ENCODE data around the gene SS18L1.

Gene SS18L1

GRCh38 chr20:62192635-62193034 is 49.1 kb downstream of the SS18L1 start:
- peaks cover 32% of the 10 kb centered on the region for H3K36me3 Mint-ChIP-seq (ENCODE audit: insufficient read depth)
- peak overlapping the region; percentile 44 for H3K27ac Mint-ChIP-seq (ENCODE audit: low read depth)
- H3K9me3 Mint-ChIP-seq = no peaks in the 10 kb centered on the region
- no peaks in the 10 kb centered on the region for H3K27me3 Mint-ChIP-seq
- H3K4me1 Mint-ChIP-seq = peaks cover 3% of the 10 kb centered on the region
- DNase-seq (ENCODE audit: low spot score in 2 of 2) (no peak), ATAC-seq (replicated peaks; ENCODE audit: extremely low read depth, poor library complexity, severe bottlenecking) (no peak)
- H3K4me3 Mint-ChIP-seq = no peak overlapping the region

- ATAC-seq (replicated peaks; ENCODE audit: extremely low read depth, poor library complexity, severe bottlenecking) = no peak
- no peaks in the 10 kb centered on the region for H3K27me3 Mint-ChIP-seq
- H3K36me3 Mint-ChIP-seq (ENCODE audit: insufficient read depth) = peaks cover 35% of the 10 kb centered on the region
- H3K4me3 Mint-ChIP-seq = no peak overlapping the region
- H3K9me3 Mint-ChIP-seq = no peaks in the 10 kb centered on the region
- H3K27ac Mint-ChIP-seq (ENCODE audit: low read depth) = peak overlapping the region; percentile 44
- H3K4me1 Mint-ChIP-seq = no peaks in the 10 kb centered on the region
- DNase-seq (ENCODE audit: low spot score in 2 of 2) = no peak
These were observed 49.8 kb downstream of the SS18L1 start for GRCh38 chr20:62193079-62194025.

GRCh38 chr20:62195075-62195405 is 51.5 kb downstream of the SS18L1 start:
- no peak for ATAC-seq (replicated peaks; ENCODE audit: extremely low read depth, poor library complexity, severe bottlenecking)
- DNase-seq (ENCODE audit: low spot score in 2 of 2) = no peak
- no peak overlapping the region for H3K27ac Mint-ChIP-seq (ENCODE audit: low read depth)
- H3K9me3 Mint-ChIP-seq = no peaks in the 10 kb centered on the region
- H3K36me3 Mint-ChIP-seq (ENCODE audit: insufficient read depth) = peaks cover 44% of the 10 kb centered on the region
- H3K27me3 Mint-ChIP-seq = no peaks in the 10 kb centered on the region
- H3K4me3 Mint-ChIP-seq = no peak overlapping the region
- no peaks in the 10 kb centered on the region for H3K4me1 Mint-ChIP-seq

- H3K4me1 Mint-ChIP-seq = no peaks in the 10 kb centered on the region
- peaks cover 45% of the 10 kb centered on the region for H3K36me3 Mint-ChIP-seq (ENCODE audit: insufficient read depth)
These were observed 52.2 kb downstream of the SS18L1 start for GRCh38 chr20:62195736-62196135.

GRCh38 chr20:62196286-62196685 is 52.7 kb downstream of the SS18L1 start:
- Mint-ChIP-seq H3K27me3 (no peaks in the 10 kb centered on the region), H3K36me3 (ENCODE audit: insufficient read depth) (peaks cover 45% of the 10 kb centered on the region), H3K9me3 (no peaks in the 10 kb centered on the region), H3K4me3 (no peak overlapping the region), H3K4me1 (no peaks in the 10 kb centered on the region), H3K27ac (ENCODE audit: low read depth) (no peak overlapping the region)
- ATAC-seq (replicated peaks; ENCODE audit: extremely low read depth, poor library complexity, severe bottlenecking) = no peak
- DNase-seq (ENCODE audit: low spot score in 2 of 2) = no peak

More at GRCh38 chr20:62195736-62196135, 52.2 kb downstream of the SS18L1 start:
- Mint-ChIP-seq H3K9me3 (no peaks in the 10 kb centered on the region), H3K4me3 (no peak overlapping the region), H3K27me3 (no peaks in the 10 kb centered on the region), H3K27ac (ENCODE audit: low read depth) (no peak overlapping the region)
- ATAC-seq (replicated peaks; ENCODE audit: extremely low read depth, poor library complexity, severe bottlenecking) = no peak
- DNase-seq (ENCODE audit: low spot score in 2 of 2) = no peak

GRCh38 chr20:62197311-62197710 is 53.7 kb downstream of the SS18L1 start:
- DNase-seq (ENCODE audit: low spot score in 2 of 2) (no peak), ATAC-seq (replicated peaks; ENCODE audit: extremely low read depth, poor library complexity, severe bottlenecking) (no peak)
- Mint-ChIP-seq H3K27ac (ENCODE audit: low read depth) (no peak overlapping the region), H3K9me3 (no peaks in the 10 kb centered on the region), H3K36me3 (ENCODE audit: insufficient read depth) (peaks cover 45% of the 10 kb centered on the region), H3K4me3 (no peak overlapping the region), H3K27me3 (no peaks in the 10 kb centered on the region), H3K4me1 (no peaks in the 10 kb centered on the region)

GRCh38 chr20:62197801-62198200 is 54.2 kb downstream of the SS18L1 start:
- ATAC-seq (replicated peaks; ENCODE audit: extremely low read depth, poor library complexity, severe bottlenecking) = no peak
- peaks cover 49% of the 10 kb centered on the region for H3K36me3 Mint-ChIP-seq (ENCODE audit: insufficient read depth)
- no peak for DNase-seq (ENCODE audit: low spot score in 2 of 2)
- H3K27ac Mint-ChIP-seq (ENCODE audit: low read depth) = no peak overlapping the region
- no peaks in the 10 kb centered on the region for H3K27me3 Mint-ChIP-seq
- H3K4me1 Mint-ChIP-seq = no peaks in the 10 kb centered on the region
- no peaks in the 10 kb centered on the region for H3K9me3 Mint-ChIP-seq
- H3K4me3 Mint-ChIP-seq = no peak overlapping the region

- H3K9me3 Mint-ChIP-seq = no peaks in the 10 kb centered on the region
- H3K4me3 Mint-ChIP-seq = no peak overlapping the region
- no peak overlapping the region for H3K27ac Mint-ChIP-seq (ENCODE audit: low read depth)
- DNase-seq (ENCODE audit: low spot score in 2 of 2) = no peak
- H3K27me3 Mint-ChIP-seq = no peaks in the 10 kb centered on the region
- ATAC-seq (replicated peaks; ENCODE audit: extremely low read depth, poor library complexity, severe bottlenecking) = no peak
- no peaks in the 10 kb centered on the region for H3K4me1 Mint-ChIP-seq
- H3K36me3 Mint-ChIP-seq (ENCODE audit: insufficient read depth) = peaks cover 45% of the 10 kb centered on the region
These were observed 54.9 kb downstream of the SS18L1 start for GRCh38 chr20:62198496-62198895.

GRCh38 chr20:62198931-62199330 is 55.4 kb downstream of the SS18L1 start:
- no peak for ATAC-seq (replicated peaks; ENCODE audit: extremely low read depth, poor library complexity, severe bottlenecking)
- Mint-ChIP-seq H3K4me1 (no peaks in the 10 kb centered on the region), H3K9me3 (no peaks in the 10 kb centered on the region), H3K27ac (ENCODE audit: low read depth) (no peak overlapping the region), H3K4me3 (no peak overlapping the region), H3K27me3 (no peaks in the 10 kb centered on the region), H3K36me3 (ENCODE audit: insufficient read depth) (peaks cover 43% of the 10 kb centered on the region)
- DNase-seq (ENCODE audit: low spot score in 2 of 2) = no peak

GRCh38 chr20:62200491-62201172 is 57.1 kb downstream of the SS18L1 start:
- ATAC-seq (replicated peaks; ENCODE audit: extremely low read depth, poor library complexity, severe bottlenecking) = no peak
- no peaks in the 10 kb centered on the region for H3K27me3 Mint-ChIP-seq
- peaks cover 37% of the 10 kb centered on the region for H3K36me3 Mint-ChIP-seq (ENCODE audit: insufficient read depth)
- H3K4me3 Mint-ChIP-seq = no peak overlapping the region
- no peaks in the 10 kb centered on the region for H3K9me3 Mint-ChIP-seq
- DNase-seq (ENCODE audit: low spot score in 2 of 2) = no peak
- no peaks in the 10 kb centered on the region for H3K4me1 Mint-ChIP-seq
- no peak overlapping the region for H3K27ac Mint-ChIP-seq (ENCODE audit: low read depth)

- H3K4me3 Mint-ChIP-seq = no peak overlapping the region
- no peak for DNase-seq (ENCODE audit: low spot score in 2 of 2)
- no peaks in the 10 kb centered on the region for H3K4me1 Mint-ChIP-seq
- H3K27ac Mint-ChIP-seq (ENCODE audit: low read depth) = peak overlapping the region; percentile 26
- ATAC-seq (replicated peaks; ENCODE audit: extremely low read depth, poor library complexity, severe bottlenecking) = no peak
- no peaks in the 10 kb centered on the region for H3K9me3 Mint-ChIP-seq
- H3K27me3 Mint-ChIP-seq = no peaks in the 10 kb centered on the region
- H3K36me3 Mint-ChIP-seq (ENCODE audit: insufficient read depth) = peaks cover 31% of the 10 kb centered on the region
These were observed 57.9 kb downstream of the SS18L1 start for GRCh38 chr20:62201173-62202082.

GRCh38 chr20:62202083-62202395 is 58.5 kb downstream of the SS18L1 start:
- peak overlapping the region; percentile 26 for H3K27ac Mint-ChIP-seq (ENCODE audit: low read depth)
- no peak for ATAC-seq (replicated peaks; ENCODE audit: extremely low read depth, poor library complexity, severe bottlenecking)

More at GRCh38 chr20:62202083-62202395, 58.5 kb downstream of the SS18L1 start:
- peaks cover 26% of the 10 kb centered on the region for H3K36me3 Mint-ChIP-seq (ENCODE audit: insufficient read depth)
- H3K9me3 Mint-ChIP-seq = no peaks in the 10 kb centered on the region
- no peak overlapping the region for H3K4me3 Mint-ChIP-seq
- no peak for DNase-seq (ENCODE audit: low spot score in 2 of 2)
- H3K4me1 Mint-ChIP-seq = no peaks in the 10 kb centered on the region
- H3K27me3 Mint-ChIP-seq = no peaks in the 10 kb centered on the region
